NCI-H345 (cell line): ENCODE measurements around the gene CDH12.

Experiments used
- DNase-seq: peaks from one replicate; lab custom pipeline; 2025; lab: John Stamatoyannopoulos, UW

Gene CDH12

GRCh38 chr5:21709770-21710169 lies 1143.4 kb downstream of the CDH12 start:
- no peak for DNase-seq

GRCh38 chr5:21704974-21705668 lies 1148.0 kb downstream of the CDH12 start:
- no peak for DNase-seq

GRCh38 chr5:21701317-21701716 lies 1151.8 kb downstream of the CDH12 start:
- DNase-seq = no peak
